Stomach (tissue), 4 donors: Measurements from ENCODE around the gene PLEKHG2.

Source experiments
- POLR2A ChIP-seq, 4 donors: fragments of 450-650 bp; IDR thresholded peaks; one replicate each; pipeline ENCODE4 v1.6.1; 2016; ENCODE audit warnings: antibody characterized with exemption in 4 of 4, control low read depth in 2 of 4, mild to moderate bottlenecking in 1 of 4, moderate library complexity in 1 of 4
- TF ChIP-seq, protein P1 (sequence below), 7 experiments: fragments of 450-650 bp in 4 of 7; fragments of 200-600 bp in 3 of 7; sonication (generic) in 3 of 7; IDR thresholded peaks; one replicate each; pipeline ENCODE4 v1.5.1; 2016 to 2019; ENCODE audit warnings: antibody characterized with exemption in 7 of 7, control low read depth in 2 of 7, mild to moderate bottlenecking in 1 of 7

DNA sequence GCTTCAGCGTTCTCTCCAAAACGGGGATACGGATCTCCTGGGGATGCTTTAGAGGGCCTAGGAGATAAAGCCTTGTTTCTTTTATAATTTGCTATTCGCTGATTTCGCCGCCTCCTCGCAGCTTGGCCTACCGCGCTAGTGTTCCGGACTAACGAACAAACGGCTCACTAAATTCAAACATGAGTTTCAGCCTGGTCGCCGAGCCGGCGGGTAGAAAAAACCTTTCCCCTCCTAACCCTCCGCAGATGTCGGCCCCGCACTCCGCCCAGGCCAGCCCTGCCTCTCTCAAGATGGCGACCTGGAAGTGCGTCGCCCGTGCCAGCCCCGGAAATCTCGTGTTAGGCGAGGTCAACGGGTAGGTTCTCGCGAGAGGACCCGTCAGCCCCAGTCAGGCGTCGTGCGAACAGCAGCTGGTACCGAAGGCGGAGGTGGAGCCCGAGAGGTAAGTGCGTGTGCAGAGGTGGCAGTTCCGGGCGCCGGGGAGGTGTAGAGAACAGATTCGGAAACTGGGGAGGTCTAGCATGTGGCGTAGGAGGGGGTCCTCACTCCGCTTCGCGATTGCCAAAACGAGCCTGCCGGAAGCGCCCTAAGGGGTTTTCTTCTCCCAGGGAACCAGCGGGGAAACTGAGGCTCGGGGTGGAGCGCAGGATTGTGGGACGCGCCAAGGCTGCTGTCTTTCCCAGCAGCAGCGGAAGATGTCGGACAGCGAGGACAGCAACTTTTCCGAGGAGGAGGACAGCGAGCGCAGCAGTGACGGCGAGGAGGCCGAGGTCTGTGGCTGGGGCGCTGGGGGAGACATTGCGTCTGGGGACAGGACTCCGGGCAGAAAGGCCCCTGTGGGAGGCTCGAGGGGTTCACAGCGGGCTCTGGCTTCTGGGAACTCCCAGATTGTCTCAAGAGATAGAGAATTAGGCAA is 33.0 kb downstream of the PLEKHG2 start, which contains the start of gene SUPT5H:
- TF ChIP-seq, protein P1, sequence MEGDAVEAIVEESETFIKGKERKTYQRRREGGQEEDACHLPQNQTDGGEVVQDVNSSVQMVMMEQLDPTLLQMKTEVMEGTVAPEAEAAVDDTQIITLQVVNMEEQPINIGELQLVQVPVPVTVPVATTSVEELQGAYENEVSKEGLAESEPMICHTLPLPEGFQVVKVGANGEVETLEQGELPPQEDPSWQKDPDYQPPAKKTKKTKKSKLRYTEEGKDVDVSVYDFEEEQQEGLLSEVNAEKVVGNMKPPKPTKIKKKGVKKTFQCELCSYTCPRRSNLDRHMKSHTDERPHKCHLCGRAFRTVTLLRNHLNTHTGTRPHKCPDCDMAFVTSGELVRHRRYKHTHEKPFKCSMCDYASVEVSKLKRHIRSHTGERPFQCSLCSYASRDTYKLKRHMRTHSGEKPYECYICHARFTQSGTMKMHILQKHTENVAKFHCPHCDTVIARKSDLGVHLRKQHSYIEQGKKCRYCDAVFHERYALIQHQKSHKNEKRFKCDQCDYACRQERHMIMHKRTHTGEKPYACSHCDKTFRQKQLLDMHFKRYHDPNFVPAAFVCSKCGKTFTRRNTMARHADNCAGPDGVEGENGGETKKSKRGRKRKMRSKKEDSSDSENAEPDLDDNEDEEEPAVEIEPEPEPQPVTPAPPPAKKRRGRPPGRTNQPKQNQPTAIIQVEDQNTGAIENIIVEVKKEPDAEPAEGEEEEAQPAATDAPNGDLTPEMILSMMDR (IDR thresholded peaks at IDR 0.05), result no peak
- TF ChIP-seq POLR2A (IDR thresholded peaks at IDR 0.05), result peak in 2 of 4 donors; percentile 81 to 96
